Karpas-422 (cell line): Measurements from ENCODE around the gene COL4A4. TPM values are rescaled to one million over a fixed set of nuclear protein-coding genes. Genes with fewer than 3 reads are reported as not detected.

Experiments used
- DNase-seq: peaks from one replicate; pipeline ENCODE4 v3.0.0-alpha.2; 2015
- H2AFZ ChIP-seq: fragments of 200-600 bp; sonication (generic); 2 replicates; pipeline ENCODE4 v1.6.1; 2014; ENCODE audit warnings: antibody characterized with exemption, low read length, mixed read lengths
- H3K27ac ChIP-seq: fragments of 200-600 bp; sonication (generic); 2 replicates; pipeline ENCODE4 v1.5.1; 2014; ENCODE audit warnings: mild to moderate bottlenecking, low read length, moderate library complexity
- H3K27me3 ChIP-seq: fragments of 200-600 bp; sonication (generic); 2 replicates; pipeline ENCODE4 v1.6.1; 2014; ENCODE audit warnings: low read length, mixed read lengths
- H3K36me3 ChIP-seq: fragments of 200-600 bp; sonication (generic); 2 replicates; pipeline ENCODE4 v1.6.1; 2014; ENCODE audit warnings: low read length, mixed read lengths; ENCODE audit not compliant: insufficient read depth
- H3K4me1 ChIP-seq: fragments of 200-600 bp; sonication (generic); 2 replicates; pipeline ENCODE4 v1.6.1; 2014; ENCODE audit warnings: mild to moderate bottlenecking, low read length, mixed read lengths
- H3K4me2 ChIP-seq: fragments of 200-600 bp; sonication (generic); 2 replicates; pipeline ENCODE4 v1.6.1; 2014; ENCODE audit warnings: low read length, low read depth, mild to moderate bottlenecking; ENCODE audit not compliant: poor library complexity, severe bottlenecking
- H3K4me3 ChIP-seq: fragments of 200-600 bp; sonication (generic); 2 replicates; pipeline ENCODE4 v1.5.1; 2014; ENCODE audit warnings: mild to moderate bottlenecking, antibody characterized with exemption, low read length, mixed read lengths
- H3K79me2 ChIP-seq: fragments of 200-600 bp; sonication (generic); 2 replicates; pipeline ENCODE4 v1.6.1; 2014; ENCODE audit warnings: mild to moderate bottlenecking, low read length, mixed read lengths
- H3K9ac ChIP-seq: fragments of 200-600 bp; sonication (generic); 2 replicates; pipeline ENCODE4 v1.6.0; 2014; ENCODE audit warnings: low read length
- H3K9me2 ChIP-seq: fragments of 200-600 bp; sonication (generic), shearing (Covaris generic); replicated peaks from 2 replicates; pipeline ENCODE4 v1.6.0; 2014; ENCODE audit warnings: mild to moderate bottlenecking, low read length, moderate library complexity; ENCODE audit not compliant: insufficient read depth
- H3K9me3 ChIP-seq: fragments of 300-700, 200-600 bp; sonication (generic); 2 replicates; pipeline ENCODE4 v1.6.1; 2014; ENCODE audit warnings: low read length, mixed read lengths
- H4K20me1 ChIP-seq: fragments of 200-600 bp; sonication (generic); 2 replicates; pipeline ENCODE4 v1.6.1; 2014; ENCODE audit warnings: mild to moderate bottlenecking, antibody characterized with exemption, low read length, low read depth; ENCODE audit not compliant: insufficient read depth
- total RNA-seq: library from RNA; depleted of rRNA; stranded (reverse); fragments of >200 nt; shearing (Covaris generic); gene quantifications from 2 replicates; pipeline ENCODE4 v1.2.3, GENCODE V29; 2014; ENCODE audit warnings: low replicate concordance

Gene COL4A4
- total RNA-seq, 1 experiment from 2014 or later, result 0.41 TPM

GRCh38 chr2:227192491-227192890 is 28.5 kb upstream of the COL4A4 start:
- DNase-seq, result no peak
- Histone ChIP-seq H4K20me1 (no peaks in the 10 kb centered on the region), H3K9ac (no peak overlapping the region), H3K27me3 (no peaks in the 10 kb centered on the region), H3K9me2 (no peaks in the 10 kb centered on the region), H3K4me3 (no peak overlapping the region), H3K36me3 (no peaks in the 10 kb centered on the region), H3K4me1 (no peaks in the 10 kb centered on the region), H3K9me3 (no peaks in the 10 kb centered on the region), H3K79me2 (no peaks in the 10 kb centered on the region), H2AFZ (no peak overlapping the region), H3K27ac (no peak overlapping the region), H3K4me2 (no peak overlapping the region)

DNA sequence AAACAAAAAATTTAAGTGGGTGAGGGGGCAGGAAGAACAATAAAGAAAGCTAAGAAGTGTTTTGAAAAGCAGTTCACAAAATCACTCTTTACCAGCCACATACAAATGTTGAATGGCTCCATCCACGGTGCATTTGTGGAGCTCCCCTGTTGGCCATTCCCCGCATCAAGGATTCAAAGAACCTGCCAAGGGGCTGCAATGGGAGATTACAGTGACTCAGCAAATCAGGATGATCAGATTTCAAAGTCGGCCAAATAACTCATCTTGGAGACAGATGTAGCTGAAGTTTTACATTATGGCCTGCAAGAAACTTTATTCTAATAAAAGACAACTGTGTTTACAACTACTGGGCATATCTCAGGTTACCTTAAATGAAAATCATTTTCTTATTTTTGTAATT is 27.4 kb upstream of the COL4A4 start:
- Histone ChIP-seq H2AFZ (no peak overlapping the region), H3K4me2 (no peak overlapping the region), H3K36me3 (no peaks in the 10 kb centered on the region), H4K20me1 (no peaks in the 10 kb centered on the region), H3K27ac (no peak overlapping the region), H3K79me2 (no peaks in the 10 kb centered on the region), H3K27me3 (no peaks in the 10 kb centered on the region), H3K4me3 (no peak overlapping the region), H3K4me1 (no peaks in the 10 kb centered on the region), H3K9me3 (no peaks in the 10 kb centered on the region), H3K9ac (no peak overlapping the region), H3K9me2 (no peaks in the 10 kb centered on the region)
- no peak for DNase-seq

DNA sequence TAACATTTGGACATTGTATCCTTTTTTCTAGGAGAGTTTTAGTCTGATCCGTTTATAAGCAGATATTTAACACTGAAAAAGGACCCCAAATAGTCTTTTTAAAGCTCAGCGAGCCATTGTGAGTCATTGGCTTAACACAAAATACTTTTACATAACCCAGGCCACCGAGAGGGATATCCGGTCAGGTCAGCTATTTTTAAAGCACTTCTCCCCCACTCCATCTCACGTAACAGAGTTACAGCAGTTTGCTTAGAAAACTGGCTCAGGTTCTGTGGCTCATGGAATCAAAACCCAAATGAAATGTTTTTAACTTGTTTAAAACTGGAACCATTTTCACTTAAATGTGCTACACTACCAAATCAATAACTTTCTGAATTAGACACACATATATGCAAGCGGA is 24.3 kb upstream of the COL4A4 start:
- H3K9me3 ChIP-seq, result no peaks in the 10 kb centered on the region
- H3K36me3 ChIP-seq, result no peaks in the 10 kb centered on the region
- no peaks in the 10 kb centered on the region for H3K4me1 ChIP-seq
- no peak overlapping the region for H3K4me2 ChIP-seq
- no peak overlapping the region for H2AFZ ChIP-seq
- no peaks in the 10 kb centered on the region for H3K9me2 ChIP-seq
- H4K20me1 ChIP-seq, result no peaks in the 10 kb centered on the region
- no peak overlapping the region for H3K9ac ChIP-seq
- no peak overlapping the region for H3K4me3 ChIP-seq
- H3K27me3 ChIP-seq, result no peaks in the 10 kb centered on the region
- H3K27ac ChIP-seq, result no peak overlapping the region
- H3K79me2 ChIP-seq, result no peaks in the 10 kb centered on the region
- DNase-seq, result no peak

DNA sequence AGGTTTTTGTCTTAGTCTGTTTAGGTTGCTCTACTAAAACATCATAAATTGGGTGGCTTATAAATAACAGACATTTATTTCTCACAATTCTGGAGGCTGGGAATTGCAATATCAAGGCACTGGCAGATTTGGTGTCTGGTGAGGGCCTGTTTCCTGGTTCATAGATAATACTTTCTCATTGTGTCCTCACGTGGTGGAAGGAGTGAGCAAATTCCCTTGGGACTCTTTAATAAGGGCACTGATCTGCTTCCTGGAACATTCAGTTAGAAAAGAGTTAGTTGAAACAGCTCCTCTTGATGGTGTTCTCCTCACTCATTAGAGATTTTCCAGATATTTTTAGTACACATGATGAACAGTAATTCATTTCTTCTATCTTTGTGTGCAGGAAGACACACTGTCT is 22.7 kb upstream of the COL4A4 start:
- no peaks in the 10 kb centered on the region for H3K36me3 ChIP-seq
- H3K27me3 ChIP-seq, result no peaks in the 10 kb centered on the region
- no peaks in the 10 kb centered on the region for H3K9me2 ChIP-seq
- H3K4me3 ChIP-seq, result no peak overlapping the region
- H3K79me2 ChIP-seq, result no peaks in the 10 kb centered on the region
- no peaks in the 10 kb centered on the region for H3K4me1 ChIP-seq
- H3K27ac ChIP-seq, result no peak overlapping the region
- no peak overlapping the region for H3K9ac ChIP-seq
- H3K4me2 ChIP-seq, result no peak overlapping the region
- H3K9me3 ChIP-seq, result no peaks in the 10 kb centered on the region
- no peak for DNase-seq
- H2AFZ ChIP-seq, result no peak overlapping the region
- H4K20me1 ChIP-seq, result no peaks in the 10 kb centered on the region

DNA sequence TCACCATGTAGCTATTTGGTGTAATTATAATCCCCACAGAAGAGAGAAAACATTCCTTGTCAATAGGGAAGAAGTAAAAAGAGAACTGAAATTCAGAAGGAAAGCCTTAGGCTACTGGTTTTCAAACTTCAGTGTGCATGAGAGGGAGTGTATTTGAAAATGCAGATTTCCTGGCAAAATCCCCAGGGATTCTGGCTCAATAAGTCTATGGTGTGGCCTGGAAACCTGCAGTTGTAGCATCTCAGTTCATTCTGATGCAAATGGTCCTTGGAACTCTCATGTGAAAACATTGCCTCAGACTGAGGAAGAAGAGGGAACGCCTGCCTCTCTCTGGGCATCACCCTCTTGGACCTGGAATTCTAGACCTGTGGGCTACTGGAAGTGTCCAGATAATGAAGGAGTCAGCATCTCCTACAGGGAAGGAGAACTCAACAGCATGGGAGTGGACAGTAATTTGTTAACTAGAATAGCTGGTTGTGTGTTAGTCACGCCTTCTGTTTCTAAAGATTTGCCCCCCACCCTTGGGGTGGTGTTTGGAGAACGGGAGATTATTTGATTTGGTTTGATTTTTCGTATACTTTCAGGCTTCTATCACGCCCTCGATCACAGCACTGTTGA is 21.7 kb upstream of the COL4A4 start:
- Histone ChIP-seq H3K4me1 (no peaks in the 10 kb centered on the region), H3K4me2 (no peak overlapping the region), H3K9me3 (no peaks in the 10 kb centered on the region), H3K79me2 (no peaks in the 10 kb centered on the region), H3K4me3 (no peak overlapping the region), H2AFZ (no peak overlapping the region), H3K9ac (no peak overlapping the region), H3K9me2 (no peaks in the 10 kb centered on the region), H3K36me3 (no peaks in the 10 kb centered on the region), H4K20me1 (no peaks in the 10 kb centered on the region), H3K27me3 (no peaks in the 10 kb centered on the region), H3K27ac (no peak overlapping the region)
- no peak for DNase-seq

DNA sequence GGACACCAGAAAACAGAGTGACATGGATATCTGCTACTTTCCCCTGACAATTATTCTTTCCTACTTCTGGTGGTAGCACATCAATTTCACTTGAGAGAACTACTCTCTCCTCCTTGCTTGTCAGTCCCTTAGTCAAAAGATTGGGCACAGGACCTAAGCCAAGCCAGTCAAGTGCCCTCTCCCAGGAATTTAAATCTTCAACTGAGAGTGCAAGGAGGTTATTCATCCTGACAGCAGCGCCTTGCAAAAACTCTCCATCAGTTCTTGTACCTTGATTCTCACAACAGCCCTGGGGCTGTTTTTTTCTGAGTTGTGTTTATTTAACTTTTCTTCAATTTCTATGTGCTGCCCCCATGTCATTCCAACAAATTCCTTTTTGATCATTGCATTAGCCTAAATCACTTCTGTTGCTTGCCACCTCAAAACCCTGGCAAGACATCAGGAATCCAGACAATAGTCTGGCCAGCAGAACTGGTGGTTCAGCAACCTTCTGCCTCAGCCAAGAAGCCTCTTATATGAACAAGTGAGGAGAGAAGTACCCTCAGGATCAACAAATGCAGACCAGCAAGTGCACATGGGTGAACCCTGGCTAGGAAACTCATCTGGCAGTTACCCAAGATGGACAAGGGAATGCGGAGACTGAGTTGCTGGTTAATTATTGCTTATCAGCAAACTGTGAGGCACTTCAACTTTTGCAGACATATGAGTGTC is 19.8 kb upstream of the COL4A4 start:
- H3K4me2 ChIP-seq, result no peak overlapping the region
- no peak overlapping the region for H2AFZ ChIP-seq
- no peaks in the 10 kb centered on the region for H3K9me2 ChIP-seq
- H3K27ac ChIP-seq, result no peak overlapping the region
- DNase-seq, result no peak
- H3K79me2 ChIP-seq, result no peaks in the 10 kb centered on the region
- H3K4me3 ChIP-seq, result no peak overlapping the region
- no peak overlapping the region for H3K9ac ChIP-seq
- H4K20me1 ChIP-seq, result no peaks in the 10 kb centered on the region
- no peaks in the 10 kb centered on the region for H3K27me3 ChIP-seq
- H3K9me3 ChIP-seq, result no peaks in the 10 kb centered on the region
- no peaks in the 10 kb centered on the region for H3K4me1 ChIP-seq
- no peaks in the 10 kb centered on the region for H3K36me3 ChIP-seq

- Histone ChIP-seq H2AFZ (no peak overlapping the region), H3K9me2 (no peaks in the 10 kb centered on the region), H3K27ac (no peak overlapping the region), H3K9me3 (no peaks in the 10 kb centered on the region), H4K20me1 (no peaks in the 10 kb centered on the region), H3K4me2 (no peak overlapping the region), H3K4me1 (no peaks in the 10 kb centered on the region), H3K27me3 (no peaks in the 10 kb centered on the region), H3K36me3 (no peaks in the 10 kb centered on the region), H3K79me2 (no peaks in the 10 kb centered on the region), H3K4me3 (no peak overlapping the region), H3K9ac (no peak overlapping the region)
- DNase-seq, result no peak
Measured at GRCh38 chr2:227182765-227183164, 18.8 kb upstream of the COL4A4 start.

- no peak overlapping the region for H3K27ac ChIP-seq
- no peaks in the 10 kb centered on the region for H3K9me3 ChIP-seq
- DNase-seq, result no peak
- no peaks in the 10 kb centered on the region for H3K9me2 ChIP-seq
- H3K79me2 ChIP-seq, result no peaks in the 10 kb centered on the region
- no peaks in the 10 kb centered on the region for H4K20me1 ChIP-seq
- no peak overlapping the region for H3K4me2 ChIP-seq
- no peaks in the 10 kb centered on the region for H3K4me1 ChIP-seq
- no peak overlapping the region for H3K9ac ChIP-seq
- no peak overlapping the region for H3K4me3 ChIP-seq
- no peak overlapping the region for H2AFZ ChIP-seq
- H3K36me3 ChIP-seq, result no peaks in the 10 kb centered on the region
- no peaks in the 10 kb centered on the region for H3K27me3 ChIP-seq
Measured at GRCh38 chr2:227180770-227181169, 16.8 kb upstream of the COL4A4 start.
